GM21717 (cell line): Measurements from ENCODE around the gene CRYBG1.

ENCODE experiments used
- ATAC-seq: cut with Tn5 transposase; IDR thresholded peaks from one replicate; pipeline ENCODE4 v1.9.1; 2021; ENCODE audit warnings: mild to moderate bottlenecking, moderate library complexity; ENCODE audit not compliant: unreplicated experiment

CRYBG1 gene

GRCh38 chr6:106419900-106420613 is 59.5 kb downstream of the CRYBG1 start:
- no peak for ATAC-seq

GRCh38 chr6:106421496-106421895 is 61.0 kb downstream of the CRYBG1 start:
- ATAC-seq: no peak

- ATAC-seq: no peak
These were observed 62.0 kb downstream of the CRYBG1 start for GRCh38 chr6:106422534-106422933.

- ATAC-seq: no peak
These were observed 64.9 kb downstream of the CRYBG1 start for GRCh38 chr6:106425382-106425781.

- no peak for ATAC-seq
These were observed 65.9 kb downstream of the CRYBG1 start for GRCh38 chr6:106426250-106426970.

- ATAC-seq: no peak
These were observed 69.9 kb downstream of the CRYBG1 start for GRCh38 chr6:106430466-106430865.

GRCh38 chr6:106431405-106431804 is 70.9 kb downstream of the CRYBG1 start:
- ATAC-seq: no peak

GRCh38 chr6:106431972-106432371 is 71.5 kb downstream of the CRYBG1 start:
- ATAC-seq: no peak

GRCh38 chr6:106434530-106434929 is 74.0 kb downstream of the CRYBG1 start:
- no peak for ATAC-seq

GRCh38 chr6:106439459-106439858 is 78.9 kb downstream of the CRYBG1 start:
- ATAC-seq: no peak

- ATAC-seq: no peak
These were observed 80.0 kb downstream of the CRYBG1 start for GRCh38 chr6:106440546-106440945.

- no peak for ATAC-seq
These were observed 81.9 kb downstream of the CRYBG1 start for GRCh38 chr6:106442395-106442794.

- ATAC-seq: peak; percentile 64
These were observed 84.4 kb downstream of the CRYBG1 start for GRCh38 chr6:106444777-106445507.

GRCh38 chr6:106445508-106445878 is 85.0 kb downstream of the CRYBG1 start:
- no peak for ATAC-seq

- ATAC-seq: no peak
These were observed 85.9 kb downstream of the CRYBG1 start for GRCh38 chr6:106446287-106446885.

- no peak for ATAC-seq
These were observed 86.5 kb downstream of the CRYBG1 start for GRCh38 chr6:106446983-106447382.

GRCh38 chr6:106448000-106448426 is 87.5 kb downstream of the CRYBG1 start:
- ATAC-seq: no peak

- no peak for ATAC-seq
These were observed 90.1 kb downstream of the CRYBG1 start for GRCh38 chr6:106450653-106451052.

- no peak for ATAC-seq
These were observed 90.9 kb downstream of the CRYBG1 start for GRCh38 chr6:106451439-106451838.

GRCh38 chr6:106452628-106453027 is 92.1 kb downstream of the CRYBG1 start:
- ATAC-seq: no peak

- no peak for ATAC-seq
These were observed 93.3 kb downstream of the CRYBG1 start for GRCh38 chr6:106453756-106454367.
